ENCODE data around the gene SWAP70.

Gene SWAP70

GRCh38 chr11:9720290-9720630 lies 56.4 kb downstream of the SWAP70 start:
- peak overlapping the region; percentile 66 for H3K27ac ChIP-seq (ENCODE audit: low read depth, low read length)
- H3K9me3 ChIP-seq (ENCODE audit: control insufficient read depth, insufficient read depth, low read length), result peaks cover under 1% of the 10 kb centered on the region; the same call in 1 of the 2 replicates
- H3K36me3 ChIP-seq (ENCODE audit: control insufficient read depth, low read length), result peaks cover 83% of the 10 kb centered on the region
- no peaks in the 10 kb centered on the region for H3K9me2 ChIP-seq (replicated peaks; ENCODE audit: control insufficient read depth, low read length)
- peak overlapping the region; percentile 39 for H3K4me3 ChIP-seq (ENCODE audit: low read length)
- H3K79me2 ChIP-seq (ENCODE audit: control insufficient read depth, low read length), result peaks cover 99% of the 10 kb centered on the region
- no peaks in the 10 kb centered on the region for H3K27me3 ChIP-seq (ENCODE audit: control insufficient read depth, low read length)
- peaks cover 12% of the 10 kb centered on the region; the same call in 1 of the 2 replicates for H4K20me1 ChIP-seq (ENCODE audit: control insufficient read depth, insufficient read depth, low read depth, low read length)
- peak overlapping the region; percentile 55 for H3K4me2 ChIP-seq (ENCODE audit: low read length)
- peaks cover 97% of the 10 kb centered on the region for H3K4me1 ChIP-seq (ENCODE audit: control insufficient read depth, low read length)
- peaks cover 32% of the 10 kb centered on the region for H3F3A ChIP-seq (ENCODE audit: control insufficient read depth, insufficient read depth)
- TF ChIP-seq EZH2phosphoT487 (IDR thresholded peaks at IDR 0.05; ENCODE audit: borderline replicate concordance, low read length), result no peak
- TF ChIP-seq, protein P1, sequence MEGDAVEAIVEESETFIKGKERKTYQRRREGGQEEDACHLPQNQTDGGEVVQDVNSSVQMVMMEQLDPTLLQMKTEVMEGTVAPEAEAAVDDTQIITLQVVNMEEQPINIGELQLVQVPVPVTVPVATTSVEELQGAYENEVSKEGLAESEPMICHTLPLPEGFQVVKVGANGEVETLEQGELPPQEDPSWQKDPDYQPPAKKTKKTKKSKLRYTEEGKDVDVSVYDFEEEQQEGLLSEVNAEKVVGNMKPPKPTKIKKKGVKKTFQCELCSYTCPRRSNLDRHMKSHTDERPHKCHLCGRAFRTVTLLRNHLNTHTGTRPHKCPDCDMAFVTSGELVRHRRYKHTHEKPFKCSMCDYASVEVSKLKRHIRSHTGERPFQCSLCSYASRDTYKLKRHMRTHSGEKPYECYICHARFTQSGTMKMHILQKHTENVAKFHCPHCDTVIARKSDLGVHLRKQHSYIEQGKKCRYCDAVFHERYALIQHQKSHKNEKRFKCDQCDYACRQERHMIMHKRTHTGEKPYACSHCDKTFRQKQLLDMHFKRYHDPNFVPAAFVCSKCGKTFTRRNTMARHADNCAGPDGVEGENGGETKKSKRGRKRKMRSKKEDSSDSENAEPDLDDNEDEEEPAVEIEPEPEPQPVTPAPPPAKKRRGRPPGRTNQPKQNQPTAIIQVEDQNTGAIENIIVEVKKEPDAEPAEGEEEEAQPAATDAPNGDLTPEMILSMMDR (IDR thresholded peaks at IDR 0.05; ENCODE audit: low read depth, low read length, poor library complexity, severe bottlenecking), result no peak

DNA sequence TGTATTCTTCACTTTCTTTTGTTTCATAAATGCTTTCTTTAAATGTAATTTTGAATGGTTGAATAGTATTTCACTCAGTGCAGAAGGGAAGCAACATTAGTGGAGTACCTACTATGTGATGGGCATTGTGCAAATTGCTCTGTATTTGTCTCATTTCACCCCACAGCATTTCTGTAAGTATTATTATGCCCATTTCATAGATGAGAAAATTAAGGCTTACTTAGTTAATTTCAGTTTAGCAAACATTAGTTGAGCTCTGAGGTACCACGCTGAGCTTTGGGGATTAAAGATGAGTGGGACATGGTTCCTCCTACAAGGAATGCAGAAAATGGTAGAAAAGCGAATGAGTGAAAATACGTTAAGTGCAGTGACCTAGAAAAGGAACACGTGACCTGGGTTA lies 58.1 kb downstream of the SWAP70 start:
- H3F3A ChIP-seq (ENCODE audit: control insufficient read depth, insufficient read depth), result peaks cover 31% of the 10 kb centered on the region
- H3K4me2 ChIP-seq (ENCODE audit: low read length), result no peak overlapping the region; the same call in 1 of the 2 replicates
- no peak for TF ChIP-seq EZH2phosphoT487 (IDR thresholded peaks at IDR 0.05; ENCODE audit: borderline replicate concordance, low read length)
- TF ChIP-seq, protein P1 (IDR thresholded peaks at IDR 0.05; ENCODE audit: low read depth, low read length, poor library complexity, severe bottlenecking), result no peak
- peaks cover 96% of the 10 kb centered on the region for H3K79me2 ChIP-seq (ENCODE audit: control insufficient read depth, low read length)
- H3K9me3 ChIP-seq (ENCODE audit: control insufficient read depth, insufficient read depth, low read length), result no peaks in the 10 kb centered on the region
- H3K9me2 ChIP-seq (replicated peaks; ENCODE audit: control insufficient read depth, low read length), result no peaks in the 10 kb centered on the region
- no peak overlapping the region for H3K4me3 ChIP-seq (ENCODE audit: low read length)
- H3K27me3 ChIP-seq (ENCODE audit: control insufficient read depth, low read length), result no peaks in the 10 kb centered on the region
- peaks cover 96% of the 10 kb centered on the region for H3K4me1 ChIP-seq (ENCODE audit: control insufficient read depth, low read length)
- peaks cover 79% of the 10 kb centered on the region for H3K36me3 ChIP-seq (ENCODE audit: control insufficient read depth, low read length)
- H3K27ac ChIP-seq (ENCODE audit: low read depth, low read length), result peak overlapping the region; percentile 3; the same call in 1 of the 2 replicates
- peaks cover 12% of the 10 kb centered on the region; the same call in 1 of the 2 replicates for H4K20me1 ChIP-seq (ENCODE audit: control insufficient read depth, insufficient read depth, low read depth, low read length)

- Histone ChIP-seq H3F3A (ENCODE audit: control insufficient read depth, insufficient read depth) (peaks cover 35% of the 10 kb centered on the region), H3K36me3 (ENCODE audit: control insufficient read depth, low read length) (peaks cover 81% of the 10 kb centered on the region), H3K4me2 (ENCODE audit: low read length) (no peak overlapping the region), H3K9me3 (ENCODE audit: control insufficient read depth, insufficient read depth, low read length) (no peaks in the 10 kb centered on the region), H3K27ac (ENCODE audit: low read depth, low read length) (peak overlapping the region; percentile 3), H3K79me2 (ENCODE audit: control insufficient read depth, low read length) (peaks cover 96% of the 10 kb centered on the region), H4K20me1 (ENCODE audit: control insufficient read depth, insufficient read depth, low read depth, low read length) (peaks cover 12% of the 10 kb centered on the region; the same call in 1 of the 2 replicates), H3K9me2 (replicated peaks; ENCODE audit: control insufficient read depth, low read length) (no peaks in the 10 kb centered on the region), H3K4me3 (ENCODE audit: low read length) (no peak overlapping the region), H3K27me3 (ENCODE audit: control insufficient read depth, low read length) (no peaks in the 10 kb centered on the region), H3K4me1 (ENCODE audit: control insufficient read depth, low read length) (peaks cover 96% of the 10 kb centered on the region)
- TF ChIP-seq, protein P1 (IDR thresholded peaks at IDR 0.05; ENCODE audit: low read depth, low read length, poor library complexity, severe bottlenecking), result no peak
- no peak for TF ChIP-seq EZH2phosphoT487 (IDR thresholded peaks at IDR 0.05; ENCODE audit: borderline replicate concordance, low read length)
Measured at GRCh38 chr11:9722893-9723292, 59.0 kb downstream of the SWAP70 start.
